ENCODE measurements around the gene CASTOR2. TPM values are rescaled to one million over a fixed set of nuclear protein-coding genes. Genes with fewer than 3 reads are reported as not detected.
"Not testable (repeated sequence)": the region's sequence is repeated elsewhere in the genome, so short reads cannot be mapped to it uniquely, and the experiment has no call there.

The CASTOR2 gene
- total RNA-seq, 2 donors from 2014 or later = 9.6 to 14.0 TPM

DNA sequence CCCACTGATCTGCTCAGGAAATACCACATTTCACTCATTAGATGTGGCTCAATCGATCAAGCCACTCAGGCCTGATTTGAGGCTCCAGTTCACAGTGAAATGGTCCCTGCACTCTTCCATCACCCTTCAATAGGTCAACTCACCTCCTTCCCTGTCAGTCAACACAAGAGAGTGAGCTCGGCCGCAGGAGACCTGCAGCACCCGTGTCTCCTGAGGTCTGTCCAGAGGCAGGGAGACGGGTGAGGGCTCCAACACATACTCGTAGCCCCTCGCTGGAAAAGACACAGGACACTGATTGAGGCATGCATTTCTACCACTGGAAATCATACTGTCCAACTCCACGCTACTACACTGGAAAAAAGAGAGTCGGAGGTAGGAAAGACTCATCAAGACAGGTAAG lies 102.0 kb downstream of the CASTOR2 start:
- ATAC-seq = no peak
- intact Hi-C loops (cut with DNase I) = no loop called here
- Histone ChIP-seq H3K27me3 (no peaks in the 10 kb centered on the region), H3K9me3 (no peaks in the 10 kb centered on the region), H3K27ac (no peak overlapping the region), H3K4me3 (no peak overlapping the region), H3K36me3 (replicated peaks in 1 of 2; ENCODE audit: insufficient read depth in 1 of 2, low read depth in 2 of 2) (peaks cover 6 to 38% of the 10 kb centered on the region in 2 donors), H3K4me1 (no peaks in the 10 kb centered on the region)
- DNase-seq = no peak
- WGBS, 2 donors = 91 to 96% methylated on average over 9 of the region's 9 CpGs
- TF ChIP-seq POLR2A (IDR thresholded peaks at IDR 0.05) (no peak), CTCF (IDR thresholded peaks at IDR 0.05) (no peak)

- ATAC-seq = no peak
- TF ChIP-seq POLR2A (IDR thresholded peaks at IDR 0.05) = no peak
- TF ChIP-seq CTCF (IDR thresholded peaks at IDR 0.05) = no peak
- no peak for DNase-seq
- peaks cover 0 to 11% of the 10 kb centered on the region in 2 donors for H3K36me3 ChIP-seq (replicated peaks in 1 of 2; ENCODE audit: insufficient read depth in 1 of 2, low read depth in 2 of 2)
- WGBS, 2 donors = 3 to 7% methylated on average over 8 to 9 of the region's 9 CpGs
- H3K27ac ChIP-seq = peak overlapping the region; percentile 74 to 83 (median 81)
- peaks cover 11% of the 10 kb centered on the region for H3K4me1 ChIP-seq
- H3K27me3 ChIP-seq = no peaks in the 10 kb centered on the region
- no peaks in the 10 kb centered on the region for H3K9me3 ChIP-seq
- intact Hi-C loops (cut with DNase I) = no loop called here
- peak overlapping the region; percentile 73 to 75 for H3K4me3 ChIP-seq
Observed at GRCh38 chr7:75072981-75073283, 108.4 kb downstream of the CASTOR2 start.

- H3K36me3 ChIP-seq (replicated peaks in 1 of 2; ENCODE audit: insufficient read depth in 1 of 2, low read depth in 2 of 2); intact Hi-C loops (cut with DNase I); H3K27me3 ChIP-seq; H3K9me3 ChIP-seq; ATAC-seq; DNase-seq: not testable (repeated sequence)
- H3K4me3 ChIP-seq = peak overlapping the region in 1 of 2 donors; percentile 73
- H3K4me1 ChIP-seq = peaks cover 11% of the 10 kb centered on the region
- WGBS, 2 donors = 85 to 89% methylated on average over 4 to 5 of the region's 8 CpGs
- H3K27ac ChIP-seq = peak overlapping the region; percentile 80 to 91 (median 82)
Observed at GRCh38 chr7:75074262-75074641, 109.7 kb downstream of the CASTOR2 start.

Other genes starting within 250 kb of the CASTOR2 start
- 1 to 10 TPM in 1 of 2 donors, not detected in 1; 1.6 TPM for gene NCF1, start 190.7 kb upstream of the CASTOR2 start, total RNA-seq
- gene GTF2IRD2, start 113.1 kb upstream of the CASTOR2 start, total RNA-seq = 10 to 100 TPM; 11.4 to 20.1 TPM
- 10 to 100 TPM; 17.9 to 30.7 TPM for gene RCC1L, start 109.1 kb downstream of the CASTOR2 start, total RNA-seq
- gene GTF2IRD2B, start 127.9 kb downstream of the CASTOR2 start, total RNA-seq = 100 to 1,000 TPM in 1 of 2 donors, 10 to 100 TPM in 1; 41.5 to 103 TPM

All from body of pancreas (tissue), 4 donors.